Ishikawa (cell line): ENCODE results near the gene DAB2.

ENCODE experiments used
- EP300 ChIP-seq: IDR thresholded peaks from 2 replicates; pipeline ENCODE4 v1.6.1; 2012; ENCODE audit warnings: borderline replicate concordance
- FOXM1 ChIP-seq: IDR thresholded peaks from 2 replicates; pipeline ENCODE4 v1.6.1; 2012; ENCODE audit warnings: low read depth, borderline replicate concordance
- RAD21 ChIP-seq: IDR thresholded peaks from 2 replicates; pipeline ENCODE4 v1.6.1; 2012; ENCODE audit warnings: low read depth
- REST ChIP-seq: IDR thresholded peaks from 2 replicates; pipeline ENCODE4 v1.6.1; 2012; ENCODE audit warnings: low read depth, mild to moderate bottlenecking
- TAF1 ChIP-seq: IDR thresholded peaks from 2 replicates; pipeline ENCODE4 v1.6.1; 2012; ENCODE audit warnings: low read depth, mild to moderate bottlenecking
- YY1 ChIP-seq: IDR thresholded peaks from 2 replicates; pipeline ENCODE4 v1.6.1; 2012; ENCODE audit warnings: low read depth

GRCh38 chr5:39447059-39447458 lies 22.3 kb upstream of the DAB2 start:
- TF ChIP-seq FOXM1 (no peak), EP300 (no peak), YY1 (no peak), REST (no peak), TAF1 (no peak), RAD21 (no peak)
